Glutamatergic neuron (in vitro differentiated cells): ENCODE data around the gene DAW1. TPM values are rescaled to one million over a fixed set of nuclear protein-coding genes. Genes with fewer than 3 reads are reported as not detected.

Source experiments
- DNase-seq: peaks from one replicate; pipeline ENCODE4 v3.0.0; 2022
- H3K27ac Mint-ChIP-seq: one replicate; pipeline ENCODE4 v1.8.0; 2020; ENCODE audit warnings: mild to moderate bottlenecking, mixed read lengths, inconsistent platforms; ENCODE audit not compliant: unreplicated experiment
- H3K27me3 Mint-ChIP-seq: one replicate; pipeline ENCODE4 v1.8.0; 2020; ENCODE audit warnings: mild to moderate bottlenecking, moderate library complexity, mixed read lengths, inconsistent platforms; ENCODE audit not compliant: unreplicated experiment
- H3K36me3 Mint-ChIP-seq: one replicate; pipeline ENCODE4 v1.8.0; 2020; ENCODE audit warnings: mild to moderate bottlenecking, mixed read lengths, inconsistent platforms; ENCODE audit not compliant: unreplicated experiment
- H3K4me1 Mint-ChIP-seq: one replicate; pipeline ENCODE4 v1.8.0; 2020; ENCODE audit warnings: mild to moderate bottlenecking, low read depth, mixed read lengths, inconsistent platforms; ENCODE audit not compliant: unreplicated experiment
- H3K4me3 Mint-ChIP-seq: one replicate; pipeline ENCODE4 v1.8.0; 2020; ENCODE audit warnings: mild to moderate bottlenecking, mixed read lengths, inconsistent platforms; ENCODE audit not compliant: unreplicated experiment
- H3K9me3 Mint-ChIP-seq: one replicate; pipeline ENCODE4 v1.8.0; 2020; ENCODE audit warnings: mild to moderate bottlenecking, moderate library complexity, mixed read lengths, inconsistent platforms; ENCODE audit not compliant: unreplicated experiment
- total RNA-seq: library from RNA; stranded (reverse); fragmentation: NEBNext Ultra II Directional; extraction: Animal tissue kit (Norgen Biotek cat#: 25700); gene quantifications from one replicate; pipeline ENCODE4 v1.2.1, GENCODE V29; 2021; ENCODE audit not compliant: unreplicated experiment
- TF ChIP-seq, protein P1 (sequence below): fragments of 200-600 bp; sonication (generic); IDR thresholded peaks from one replicate; pipeline ENCODE4 v1.5.0; 2021; ENCODE audit not compliant: partially characterized antibody, unreplicated experiment

The DAW1 gene
- total RNA-seq, 1 donor from 2014 or later, result not detected

GRCh38 chr2:227877421-227878310 is 6.2 kb downstream of the DAW1 start:
- peaks cover under 1% of the 10 kb centered on the region for H3K27me3 Mint-ChIP-seq
- DNase-seq, result no peak
- TF ChIP-seq, protein P1, sequence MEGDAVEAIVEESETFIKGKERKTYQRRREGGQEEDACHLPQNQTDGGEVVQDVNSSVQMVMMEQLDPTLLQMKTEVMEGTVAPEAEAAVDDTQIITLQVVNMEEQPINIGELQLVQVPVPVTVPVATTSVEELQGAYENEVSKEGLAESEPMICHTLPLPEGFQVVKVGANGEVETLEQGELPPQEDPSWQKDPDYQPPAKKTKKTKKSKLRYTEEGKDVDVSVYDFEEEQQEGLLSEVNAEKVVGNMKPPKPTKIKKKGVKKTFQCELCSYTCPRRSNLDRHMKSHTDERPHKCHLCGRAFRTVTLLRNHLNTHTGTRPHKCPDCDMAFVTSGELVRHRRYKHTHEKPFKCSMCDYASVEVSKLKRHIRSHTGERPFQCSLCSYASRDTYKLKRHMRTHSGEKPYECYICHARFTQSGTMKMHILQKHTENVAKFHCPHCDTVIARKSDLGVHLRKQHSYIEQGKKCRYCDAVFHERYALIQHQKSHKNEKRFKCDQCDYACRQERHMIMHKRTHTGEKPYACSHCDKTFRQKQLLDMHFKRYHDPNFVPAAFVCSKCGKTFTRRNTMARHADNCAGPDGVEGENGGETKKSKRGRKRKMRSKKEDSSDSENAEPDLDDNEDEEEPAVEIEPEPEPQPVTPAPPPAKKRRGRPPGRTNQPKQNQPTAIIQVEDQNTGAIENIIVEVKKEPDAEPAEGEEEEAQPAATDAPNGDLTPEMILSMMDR, result no peak
- no peaks in the 10 kb centered on the region for H3K9me3 Mint-ChIP-seq
- H3K27ac Mint-ChIP-seq, result no peak overlapping the region
- H3K36me3 Mint-ChIP-seq, result no peaks in the 10 kb centered on the region
- H3K4me3 Mint-ChIP-seq, result no peak overlapping the region
- peaks cover 5% of the 10 kb centered on the region for H3K4me1 Mint-ChIP-seq

DNA sequence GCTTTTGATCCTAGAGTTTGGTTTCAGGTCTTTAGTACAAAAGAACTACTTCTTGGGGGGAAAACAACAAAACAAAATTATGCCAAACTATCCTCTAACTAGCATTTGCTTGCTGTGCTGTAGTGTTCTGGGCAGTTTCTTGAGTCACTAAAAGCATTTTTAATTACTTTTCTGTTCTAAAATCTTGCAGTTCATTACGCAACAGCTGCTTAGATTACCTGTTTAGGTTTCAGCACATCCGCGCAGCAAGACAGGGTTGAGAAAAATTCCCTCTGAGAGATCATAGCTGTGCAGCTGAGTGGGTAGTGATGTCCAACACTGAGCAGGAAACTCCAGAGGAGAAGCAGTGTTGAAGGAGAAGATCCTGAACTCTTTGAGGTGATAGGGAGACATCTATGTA is 9.0 kb downstream of the DAW1 start:
- H3K27me3 Mint-ChIP-seq, result no peaks in the 10 kb centered on the region
- no peak for DNase-seq
- H3K4me3 Mint-ChIP-seq, result no peak overlapping the region
- peaks cover 5% of the 10 kb centered on the region for H3K4me1 Mint-ChIP-seq
- no peaks in the 10 kb centered on the region for H3K36me3 Mint-ChIP-seq
- no peaks in the 10 kb centered on the region for H3K9me3 Mint-ChIP-seq
- no peak overlapping the region for H3K27ac Mint-ChIP-seq
- TF ChIP-seq, protein P1, result no peak

GRCh38 chr2:227881866-227882517 is 10.6 kb downstream of the DAW1 start:
- no peaks in the 10 kb centered on the region for H3K36me3 Mint-ChIP-seq
- H3K9me3 Mint-ChIP-seq, result no peaks in the 10 kb centered on the region
- no peak overlapping the region for H3K4me3 Mint-ChIP-seq
- H3K27ac Mint-ChIP-seq, result no peak overlapping the region
- no peak for DNase-seq
- H3K27me3 Mint-ChIP-seq, result no peaks in the 10 kb centered on the region
- H3K4me1 Mint-ChIP-seq, result peaks cover 5% of the 10 kb centered on the region
- TF ChIP-seq, protein P1, result no peak

GRCh38 chr2:227884511-227884947 is 13.1 kb downstream of the DAW1 start:
- Mint-ChIP-seq H3K27ac (no peak overlapping the region), H3K9me3 (no peaks in the 10 kb centered on the region), H3K4me1 (peaks cover 5% of the 10 kb centered on the region), H3K36me3 (no peaks in the 10 kb centered on the region), H3K4me3 (no peak overlapping the region), H3K27me3 (no peaks in the 10 kb centered on the region)
- peak; percentile 86 for DNase-seq
- TF ChIP-seq, protein P1, result peak; percentile 87

- no peak for DNase-seq
- no peaks in the 10 kb centered on the region for H3K36me3 Mint-ChIP-seq
- H3K4me1 Mint-ChIP-seq, result peaks cover under 1% of the 10 kb centered on the region
- no peaks in the 10 kb centered on the region for H3K27me3 Mint-ChIP-seq
- H3K9me3 Mint-ChIP-seq, result no peaks in the 10 kb centered on the region
- TF ChIP-seq, protein P1, result no peak
- no peak overlapping the region for H3K27ac Mint-ChIP-seq
- H3K4me3 Mint-ChIP-seq, result no peak overlapping the region
Measured at GRCh38 chr2:227886149-227886548, 14.7 kb downstream of the DAW1 start.
